GM12865 (cell line): Measurements from ENCODE around the gene USP6NL.

Experiments
- DNase-seq: peaks from one replicate; pipeline ENCODE4 v3.0.0; 2010; ENCODE audit warnings: low read depth
- H3K4me3 ChIP-seq: 2 replicates; pipeline ENCODE4 v1.5.1; 2011; ENCODE audit warnings: mild to moderate bottlenecking, low read depth, low read length, control low read depth
- TF ChIP-seq, protein P1 (sequence below): IDR thresholded peaks from 2 replicates; pipeline ENCODE4 v1.5.1; 2011; ENCODE audit warnings: low read length, control low read depth, low read depth, inconsistent platforms; ENCODE audit not compliant: insufficient read depth; ENCODE audit errors: missing control alignments

USP6NL gene

DNA sequence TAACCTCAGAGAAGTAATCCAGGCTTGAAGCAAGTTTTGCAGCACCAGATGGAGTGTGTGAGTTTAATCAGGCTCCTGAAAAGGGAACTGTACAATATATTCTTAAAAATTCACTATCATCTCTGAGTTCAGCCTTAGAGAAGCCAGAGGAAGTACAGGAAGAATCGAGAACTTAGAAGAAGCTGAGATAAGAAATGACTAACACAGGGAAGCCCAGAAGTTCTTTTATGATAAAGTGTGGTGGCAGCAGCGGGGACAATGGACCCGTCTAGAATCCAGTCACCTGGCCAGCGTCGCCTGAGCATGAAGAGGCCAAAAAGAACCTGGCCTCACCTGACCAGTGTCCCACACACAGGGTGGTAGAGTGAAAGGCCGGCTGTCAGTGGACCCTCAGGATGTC lies 161.0 kb downstream of the USP6NL start:
- H3K4me3 ChIP-seq: no peak overlapping the region
- DNase-seq: peak; percentile 23
- TF ChIP-seq, protein P1, sequence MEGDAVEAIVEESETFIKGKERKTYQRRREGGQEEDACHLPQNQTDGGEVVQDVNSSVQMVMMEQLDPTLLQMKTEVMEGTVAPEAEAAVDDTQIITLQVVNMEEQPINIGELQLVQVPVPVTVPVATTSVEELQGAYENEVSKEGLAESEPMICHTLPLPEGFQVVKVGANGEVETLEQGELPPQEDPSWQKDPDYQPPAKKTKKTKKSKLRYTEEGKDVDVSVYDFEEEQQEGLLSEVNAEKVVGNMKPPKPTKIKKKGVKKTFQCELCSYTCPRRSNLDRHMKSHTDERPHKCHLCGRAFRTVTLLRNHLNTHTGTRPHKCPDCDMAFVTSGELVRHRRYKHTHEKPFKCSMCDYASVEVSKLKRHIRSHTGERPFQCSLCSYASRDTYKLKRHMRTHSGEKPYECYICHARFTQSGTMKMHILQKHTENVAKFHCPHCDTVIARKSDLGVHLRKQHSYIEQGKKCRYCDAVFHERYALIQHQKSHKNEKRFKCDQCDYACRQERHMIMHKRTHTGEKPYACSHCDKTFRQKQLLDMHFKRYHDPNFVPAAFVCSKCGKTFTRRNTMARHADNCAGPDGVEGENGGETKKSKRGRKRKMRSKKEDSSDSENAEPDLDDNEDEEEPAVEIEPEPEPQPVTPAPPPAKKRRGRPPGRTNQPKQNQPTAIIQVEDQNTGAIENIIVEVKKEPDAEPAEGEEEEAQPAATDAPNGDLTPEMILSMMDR: no peak

DNA sequence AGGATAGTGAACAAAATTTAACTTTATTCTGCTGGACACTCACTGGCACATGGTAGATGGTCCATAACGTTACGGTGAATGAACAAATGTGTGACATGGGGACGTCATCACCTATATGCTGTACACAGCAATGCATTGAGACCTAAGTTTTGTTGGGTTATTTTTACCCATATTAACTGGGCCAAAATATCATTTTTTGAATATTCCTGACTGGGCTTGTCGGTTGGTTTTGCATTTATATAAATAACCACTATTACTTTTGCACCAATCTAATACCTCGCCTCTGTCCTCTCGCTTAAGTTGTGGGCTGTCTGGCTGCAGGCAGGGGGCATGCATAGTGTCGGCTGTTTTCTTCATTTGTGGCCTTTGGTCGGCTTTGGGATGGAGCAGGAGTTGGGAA lies 161.7 kb downstream of the USP6NL start:
- TF ChIP-seq, protein P1: no peak
- no peak for DNase-seq
- no peak overlapping the region for H3K4me3 ChIP-seq

DNA sequence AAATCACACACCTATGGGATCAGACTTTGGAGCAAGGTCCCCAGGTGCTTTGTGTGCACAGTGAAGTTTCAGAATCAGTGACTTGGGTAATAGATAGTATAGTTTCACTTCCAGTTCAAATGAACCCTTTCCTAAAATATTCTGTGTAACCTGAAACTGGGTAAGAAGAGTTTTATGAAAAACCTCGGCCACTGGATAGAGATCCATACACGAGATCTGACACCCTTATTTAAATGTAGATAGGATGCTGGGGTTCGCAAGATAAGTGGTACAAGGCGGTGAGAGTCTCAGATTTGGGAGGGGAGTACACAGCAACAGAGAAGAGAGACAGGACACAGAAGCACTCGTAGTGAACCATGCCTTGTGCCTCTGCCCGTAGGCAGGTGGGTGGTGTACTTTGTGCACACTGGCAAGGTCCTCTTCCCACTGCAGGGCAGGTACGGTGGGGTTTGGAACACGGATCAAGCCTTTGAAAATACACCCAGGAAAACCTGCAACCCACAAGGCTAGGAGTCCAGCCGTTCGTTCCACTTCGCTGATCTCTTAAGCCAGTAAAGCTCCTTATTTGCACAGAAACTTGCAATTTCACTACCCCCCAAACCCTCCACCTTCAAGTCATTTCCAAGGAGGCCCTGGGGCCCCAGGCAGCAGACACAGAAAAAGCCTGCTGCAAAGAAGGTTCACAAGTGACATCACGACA lies 162.8 kb downstream of the USP6NL start:
- DNase-seq: peak; percentile 66
- TF ChIP-seq, protein P1: no peak
- H3K4me3 ChIP-seq: peak overlapping the region; percentile 39

DNA sequence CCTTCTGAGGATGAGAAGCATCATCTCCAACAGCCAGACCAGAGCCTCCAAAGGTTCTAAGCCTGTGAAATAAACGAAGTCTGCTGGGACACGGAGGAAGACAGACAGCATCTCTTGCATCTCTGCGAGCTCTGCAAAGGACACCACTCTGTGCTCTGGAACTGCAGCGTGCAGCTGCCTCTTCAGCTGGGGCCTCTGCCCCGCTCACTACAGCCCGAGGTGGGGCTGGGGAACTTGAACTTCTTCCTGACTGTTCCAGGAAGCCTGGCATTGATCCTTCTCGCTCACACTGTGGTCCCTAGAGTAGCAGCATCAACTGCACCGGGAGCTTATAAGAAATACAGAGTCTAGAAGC lies 163.3 kb downstream of the USP6NL start:
- H3K4me3 ChIP-seq: peak overlapping the region; percentile 39

DNA sequence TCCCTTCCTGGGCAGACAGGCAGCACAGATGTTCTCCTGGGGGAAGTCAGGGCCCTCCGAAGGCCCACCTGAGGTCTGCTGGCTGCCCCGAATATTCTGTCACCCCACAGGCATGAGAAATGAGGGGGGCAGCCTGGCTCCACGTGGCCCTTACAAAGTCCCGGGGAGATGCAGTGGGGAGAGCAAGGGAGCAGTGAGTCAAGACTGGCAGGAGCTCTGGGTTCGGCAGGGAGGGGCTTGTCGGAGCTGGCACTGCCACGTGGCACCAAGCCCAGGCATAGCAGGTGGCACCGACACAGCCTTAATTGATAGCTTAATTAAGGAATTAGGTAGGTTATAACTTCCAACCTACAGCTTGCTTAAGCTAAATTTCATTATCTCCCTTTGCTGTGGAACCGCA lies 163.9 kb downstream of the USP6NL start:
- TF ChIP-seq, protein P1: no peak
- no peak overlapping the region for H3K4me3 ChIP-seq
- DNase-seq: no peak

More for the DNA sequence above, 163.3 kb downstream of the USP6NL start:
- DNase-seq: no peak
- TF ChIP-seq, protein P1: no peak

DNA sequence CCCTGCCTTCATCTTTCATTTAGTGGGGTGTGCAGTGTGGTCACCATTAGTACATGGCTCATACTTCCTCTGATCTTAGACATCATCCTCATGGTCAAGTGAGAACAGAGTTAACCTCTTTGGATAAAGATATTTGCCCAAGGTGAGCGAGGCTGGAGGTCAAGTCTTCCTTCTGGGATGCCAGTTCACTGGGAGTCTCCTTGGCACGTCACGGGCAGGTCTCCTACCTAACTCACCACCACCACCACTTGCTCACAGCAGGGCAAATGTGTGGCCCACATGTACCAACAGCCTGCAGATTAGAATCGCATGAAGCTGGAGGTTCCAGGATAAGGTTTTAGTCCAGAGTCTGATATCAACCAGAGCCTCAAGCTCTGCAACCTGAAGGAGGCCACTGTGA lies 164.6 kb downstream of the USP6NL start:
- TF ChIP-seq, protein P1: no peak
- H3K4me3 ChIP-seq: no peak overlapping the region
- DNase-seq: no peak

DNA sequence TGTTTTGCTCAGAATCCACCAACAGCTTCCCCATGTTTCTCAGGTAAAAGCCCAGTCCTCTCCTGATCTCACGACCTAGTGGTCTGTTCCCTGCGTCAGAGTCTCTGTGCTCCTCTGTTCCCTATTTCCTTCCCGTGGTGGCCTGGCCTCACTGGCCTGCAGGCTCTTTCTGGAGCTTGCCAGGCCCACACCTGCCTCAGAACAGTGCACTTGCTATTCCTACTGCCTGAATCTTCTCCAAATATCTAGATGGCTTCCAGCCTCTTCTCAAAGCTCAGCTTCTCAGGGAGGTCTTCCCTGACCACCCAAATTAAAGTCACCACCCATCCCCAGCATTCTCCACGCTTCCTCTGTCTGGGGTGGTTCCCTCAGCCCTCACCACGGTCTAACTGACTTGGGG lies 165.3 kb downstream of the USP6NL start:
- no peak for DNase-seq
- TF ChIP-seq, protein P1: no peak
- no peak overlapping the region for H3K4me3 ChIP-seq
